Measurements from ENCODE around the gene TMPRSS6. TPM values are rescaled to one million over a fixed set of nuclear protein-coding genes. Genes with fewer than 3 reads are reported as not detected.

The TMPRSS6 gene
- total RNA-seq, 1 experiment from 2014 or later = 0.04 TPM

GRCh38 chr22:37070744-37071143 is 38.8 kb downstream of the TMPRSS6 start:
- no TSS peak for BruUV-seq (replicated peaks)

GRCh38 chr22:37070334-37070733 is 39.2 kb downstream of the TMPRSS6 start:
- Histone ChIP-seq H4K20me1 (ENCODE audit: low read length) (no peaks in the 10 kb centered on the region), H3F3A (ENCODE audit: low read length, unreplicated experiment) (no peaks in the 10 kb centered on the region), H3K4me2 (ENCODE audit: low read length) (no peak overlapping the region), H3K79me2 (ENCODE audit: low read length) (no peaks in the 10 kb centered on the region), H3K9me3 (ENCODE audit: low read length) (no peaks in the 10 kb centered on the region), H3K27me3 (ENCODE audit: low read length) (0 out of 2 replicates have a peak, but pooled peaks cover 7% of the 10 kb centered on the region), H3K9ac (ENCODE audit: low read length) (no peak overlapping the region), H3K36me3 (ENCODE audit: low read depth, low read length) (no peaks in the 10 kb centered on the region), H2AFZ (ENCODE audit: low read length) (no peak overlapping the region), H3K9me2 (replicated peaks; ENCODE audit: low read length) (no peaks in the 10 kb centered on the region), H3K4me1 (ENCODE audit: insufficient read depth, low read length) (no peaks in the 10 kb centered on the region), H3K27ac (ENCODE audit: low read length) (no peak overlapping the region), H3K4me3 (ENCODE audit: low read length) (no peak overlapping the region)
- TF ChIP-seq, protein P1, sequence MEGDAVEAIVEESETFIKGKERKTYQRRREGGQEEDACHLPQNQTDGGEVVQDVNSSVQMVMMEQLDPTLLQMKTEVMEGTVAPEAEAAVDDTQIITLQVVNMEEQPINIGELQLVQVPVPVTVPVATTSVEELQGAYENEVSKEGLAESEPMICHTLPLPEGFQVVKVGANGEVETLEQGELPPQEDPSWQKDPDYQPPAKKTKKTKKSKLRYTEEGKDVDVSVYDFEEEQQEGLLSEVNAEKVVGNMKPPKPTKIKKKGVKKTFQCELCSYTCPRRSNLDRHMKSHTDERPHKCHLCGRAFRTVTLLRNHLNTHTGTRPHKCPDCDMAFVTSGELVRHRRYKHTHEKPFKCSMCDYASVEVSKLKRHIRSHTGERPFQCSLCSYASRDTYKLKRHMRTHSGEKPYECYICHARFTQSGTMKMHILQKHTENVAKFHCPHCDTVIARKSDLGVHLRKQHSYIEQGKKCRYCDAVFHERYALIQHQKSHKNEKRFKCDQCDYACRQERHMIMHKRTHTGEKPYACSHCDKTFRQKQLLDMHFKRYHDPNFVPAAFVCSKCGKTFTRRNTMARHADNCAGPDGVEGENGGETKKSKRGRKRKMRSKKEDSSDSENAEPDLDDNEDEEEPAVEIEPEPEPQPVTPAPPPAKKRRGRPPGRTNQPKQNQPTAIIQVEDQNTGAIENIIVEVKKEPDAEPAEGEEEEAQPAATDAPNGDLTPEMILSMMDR (conservative IDR thresholded peaks at IDR 0.05; ENCODE audit: low read depth, low read length) = no peak
- TF ChIP-seq EZH2 (IDR thresholded peaks at IDR 0.05; ENCODE audit: low read length, unreplicated experiment) = no peak
- TF ChIP-seq EZH2phosphoT487 (IDR thresholded peaks at IDR 0.05; ENCODE audit: borderline replicate concordance, low read length) = no peak
- DNase-seq (no peak), ATAC-seq (no peak)
- intact Hi-C loops (cut with micrococcal nuclease) = loop anchor here (10.0 kb wide), 1 partner anchor 124 kb away; no protein-coding TSS in a partner anchor
- CTCF ChIA-PET = interaction anchor here (0.6 kb wide), 1 partner anchor 67 kb away, joined by 16 read pairs; no protein-coding TSS in a partner anchor
- POLR2A ChIA-PET (ENCODE audit: unreplicated experiment) = no interaction called here
- BruUV-seq (replicated peaks) = no TSS peak

More at GRCh38 chr22:37070744-37071143, 38.8 kb downstream of the TMPRSS6 start:
- ChIA-PET CTCF (no interaction called here), POLR2A (ENCODE audit: unreplicated experiment) (no interaction called here)
- Histone ChIP-seq H3K9ac (ENCODE audit: low read length) (no peak overlapping the region), H3K4me1 (ENCODE audit: insufficient read depth, low read length) (no peaks in the 10 kb centered on the region), H3F3A (ENCODE audit: low read length, unreplicated experiment) (no peaks in the 10 kb centered on the region), H4K20me1 (ENCODE audit: low read length) (no peaks in the 10 kb centered on the region), H3K9me2 (replicated peaks; ENCODE audit: low read length) (no peaks in the 10 kb centered on the region), H3K27me3 (ENCODE audit: low read length) (0 out of 2 replicates have a peak, but pooled peaks cover 8% of the 10 kb centered on the region), H3K4me3 (ENCODE audit: low read length) (no peak overlapping the region), H3K79me2 (ENCODE audit: low read length) (no peaks in the 10 kb centered on the region), H2AFZ (ENCODE audit: low read length) (no peak overlapping the region), H3K27ac (ENCODE audit: low read length) (no peak overlapping the region), H3K9me3 (ENCODE audit: low read length) (no peaks in the 10 kb centered on the region), H3K4me2 (ENCODE audit: low read length) (no peak overlapping the region), H3K36me3 (ENCODE audit: low read depth, low read length) (no peaks in the 10 kb centered on the region)
- intact Hi-C loops (cut with micrococcal nuclease) = loop anchor here (10.0 kb wide), 1 partner anchor 124 kb away; no protein-coding TSS in a partner anchor
- DNase-seq (no peak), ATAC-seq (no peak)
- no peak for TF ChIP-seq EZH2 (IDR thresholded peaks at IDR 0.05; ENCODE audit: low read length, unreplicated experiment)
- no peak for TF ChIP-seq EZH2phosphoT487 (IDR thresholded peaks at IDR 0.05; ENCODE audit: borderline replicate concordance, low read length)
- TF ChIP-seq, protein P1 (conservative IDR thresholded peaks at IDR 0.05; ENCODE audit: low read depth, low read length) = no peak

GRCh38 chr22:37069719-37070118 is 39.8 kb downstream of the TMPRSS6 start:
- H3K9ac ChIP-seq (ENCODE audit: low read length) = no peak overlapping the region
- intact Hi-C loops (cut with micrococcal nuclease) = loop anchor here (10.0 kb wide), 1 partner anchor 125 kb away; no protein-coding TSS in a partner anchor
- no TSS peak for BruUV-seq (replicated peaks)

More at GRCh38 chr22:37069719-37070118, 39.8 kb downstream of the TMPRSS6 start:
- ChIA-PET POLR2A (ENCODE audit: unreplicated experiment) (no interaction called here), CTCF (interaction anchor here (0.6 kb wide), 1 partner anchor 67 kb away, joined by 16 read pairs; no protein-coding TSS in a partner anchor)
- no peaks in the 10 kb centered on the region for H4K20me1 ChIP-seq (ENCODE audit: low read length)
- no peak overlapping the region for H2AFZ ChIP-seq (ENCODE audit: low read length)
- H3K9me3 ChIP-seq (ENCODE audit: low read length) = no peaks in the 10 kb centered on the region
- no peaks in the 10 kb centered on the region for H3K36me3 ChIP-seq (ENCODE audit: low read depth, low read length)
- H3F3A ChIP-seq (ENCODE audit: low read length, unreplicated experiment) = no peaks in the 10 kb centered on the region
- DNase-seq (no peak), ATAC-seq (no peak)
- no peak overlapping the region for H3K4me2 ChIP-seq (ENCODE audit: low read length)
- no peaks in the 10 kb centered on the region for H3K9me2 ChIP-seq (replicated peaks; ENCODE audit: low read length)
- TF ChIP-seq, protein P1 (conservative IDR thresholded peaks at IDR 0.05; ENCODE audit: low read depth, low read length) = no peak
- H3K27me3 ChIP-seq (ENCODE audit: low read length) = 0 out of 2 replicates have a peak, but pooled peaks cover 1% of the 10 kb centered on the region
- no peaks in the 10 kb centered on the region for H3K4me1 ChIP-seq (ENCODE audit: insufficient read depth, low read length)
- no peak overlapping the region for H3K4me3 ChIP-seq (ENCODE audit: low read length)
- no peaks in the 10 kb centered on the region for H3K79me2 ChIP-seq (ENCODE audit: low read length)
- no peak overlapping the region for H3K27ac ChIP-seq (ENCODE audit: low read length)
